COLO829 (cell line): Measurements from ENCODE around the gene ATP6V0A1.

Experiments used
- DNase-seq: peaks from one replicate; pipeline ENCODE4 v3.0.0; 2012; ENCODE audit warnings: low spot score

Gene ATP6V0A1

GRCh38 chr17:42518755-42519545 lies 60.3 kb downstream of the ATP6V0A1 start:
- no peak for DNase-seq

- DNase-seq: peak; percentile 95
Measured at GRCh38 chr17:42519546-42520491, 61.1 kb downstream of the ATP6V0A1 start.

DNA sequence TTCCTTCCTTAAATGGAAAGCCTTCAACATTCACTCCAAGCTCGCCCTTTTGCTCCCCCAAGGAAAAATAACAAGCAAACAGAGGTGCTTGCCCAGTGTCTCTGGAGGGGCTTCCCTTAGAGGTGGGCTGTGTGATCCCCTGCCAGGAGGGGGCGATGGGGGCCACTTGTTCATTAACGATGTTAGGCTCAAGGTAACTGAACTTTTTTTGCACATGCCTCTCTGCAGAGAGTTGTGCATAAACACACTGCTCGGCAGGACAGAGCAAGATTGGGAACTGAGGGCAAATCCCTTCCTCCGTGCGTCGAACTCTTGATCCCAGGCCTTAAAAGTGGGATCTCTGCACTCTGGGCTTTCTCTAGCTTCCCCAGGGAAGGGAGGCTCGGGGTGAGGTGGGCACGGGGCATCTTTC lies 61.9 kb downstream of the ATP6V0A1 start:
- DNase-seq: no peak

DNA sequence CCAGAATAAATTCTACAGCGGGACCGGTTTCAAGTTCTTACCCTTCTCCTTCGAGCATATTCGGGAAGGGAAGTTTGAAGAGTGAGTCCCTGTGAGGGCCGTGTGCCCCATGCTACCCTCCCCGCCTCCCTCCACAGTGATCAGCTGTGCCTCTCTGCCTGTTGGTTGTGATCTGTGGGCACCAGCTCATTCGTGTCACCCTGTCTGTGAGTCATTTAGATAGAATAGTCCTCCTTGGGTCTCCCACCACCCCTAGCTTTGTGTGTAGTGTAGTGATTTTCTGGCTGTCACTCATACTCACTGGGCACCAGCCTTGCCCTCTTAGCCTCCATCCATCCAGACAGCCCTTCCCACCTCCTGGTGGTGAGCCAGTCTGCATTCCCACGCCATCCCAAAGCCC lies 62.4 kb downstream of the ATP6V0A1 start:
- no peak for DNase-seq

- DNase-seq: no peak
Measured at GRCh38 chr17:42521666-42522262, 63.1 kb downstream of the ATP6V0A1 start.

DNA sequence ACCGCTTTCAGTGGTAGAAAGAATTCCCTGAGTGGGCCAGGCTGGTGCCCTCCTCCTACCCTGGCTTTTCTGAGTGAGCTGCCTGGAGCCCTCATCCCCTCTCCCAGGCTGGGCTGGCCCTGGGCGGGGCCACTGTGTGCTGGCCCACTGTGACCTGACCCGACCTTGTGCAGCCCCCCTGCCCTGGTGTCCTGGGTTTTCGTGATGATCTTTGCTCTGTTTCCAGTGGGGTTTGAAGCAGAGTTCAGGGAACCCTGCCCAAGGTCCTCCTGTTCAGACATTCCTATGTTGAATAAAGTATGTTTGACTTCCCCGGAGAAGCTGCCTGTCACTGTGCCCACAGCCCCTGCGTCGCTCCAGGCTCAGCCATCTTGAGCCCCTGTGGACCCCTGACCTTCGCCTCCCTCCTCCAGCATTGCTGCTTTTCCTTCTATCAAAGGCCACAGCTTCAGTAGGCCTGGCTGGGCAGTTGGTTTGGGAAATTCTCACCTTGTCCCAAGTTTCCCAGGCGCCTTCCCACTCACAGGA lies 63.6 kb downstream of the ATP6V0A1 start:
- no peak for DNase-seq

DNA sequence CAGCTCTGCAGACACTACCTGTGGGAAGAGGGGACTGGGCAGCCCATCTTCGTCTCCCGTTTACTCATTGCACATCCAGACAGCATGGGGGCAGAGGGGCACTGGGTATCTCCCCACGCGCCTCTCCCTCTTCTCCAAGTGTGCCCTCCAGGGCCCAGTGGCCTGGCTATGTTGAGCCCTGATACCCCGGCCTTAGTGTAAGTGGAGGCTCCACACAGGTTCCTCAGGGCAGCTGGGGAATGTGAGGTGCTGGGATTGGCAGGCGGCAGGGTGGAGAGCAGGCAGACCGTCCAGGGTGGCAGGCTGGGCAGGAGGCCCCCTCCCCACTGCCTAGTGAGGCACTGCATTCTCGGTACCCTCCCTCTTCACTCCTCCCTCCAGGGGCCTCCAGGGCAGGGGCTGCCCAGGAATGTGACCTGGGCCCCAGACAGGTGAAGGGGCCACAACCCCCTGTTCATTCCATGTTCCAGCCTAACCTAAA lies 64.2 kb downstream of the ATP6V0A1 start:
- DNase-seq: no peak

- no peak for DNase-seq
Measured at GRCh38 chr17:42525221-42525620, 66.5 kb downstream of the ATP6V0A1 start.

GRCh38 chr17:42526031-42526444 lies 67.4 kb downstream of the ATP6V0A1 start:
- DNase-seq: no peak

GRCh38 chr17:42527932-42528331 lies 69.3 kb downstream of the ATP6V0A1 start:
- no peak for DNase-seq

DNA sequence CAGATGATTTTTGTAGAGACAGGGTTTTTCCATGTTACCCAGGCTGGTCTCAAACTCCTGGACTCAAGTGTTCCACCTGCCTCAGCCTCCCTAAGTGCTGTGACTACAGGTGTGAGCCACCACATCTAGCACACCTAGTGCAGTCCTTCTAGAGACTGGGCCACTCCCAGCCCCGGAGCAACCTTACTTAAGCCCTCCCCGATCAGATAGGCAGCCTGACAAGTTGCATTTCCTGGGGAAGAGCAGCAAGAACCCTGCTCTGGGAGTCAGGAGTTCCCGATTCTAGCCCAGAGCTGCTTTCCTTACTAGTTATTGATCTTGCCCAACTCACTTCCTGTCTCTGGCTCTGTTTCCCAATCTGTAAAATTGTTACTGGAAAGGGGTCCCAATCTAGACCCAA lies 70.4 kb downstream of the ATP6V0A1 start:
- no peak for DNase-seq

GRCh38 chr17:42530952-42531454 lies 72.3 kb downstream of the ATP6V0A1 start:
- DNase-seq: no peak

DNA sequence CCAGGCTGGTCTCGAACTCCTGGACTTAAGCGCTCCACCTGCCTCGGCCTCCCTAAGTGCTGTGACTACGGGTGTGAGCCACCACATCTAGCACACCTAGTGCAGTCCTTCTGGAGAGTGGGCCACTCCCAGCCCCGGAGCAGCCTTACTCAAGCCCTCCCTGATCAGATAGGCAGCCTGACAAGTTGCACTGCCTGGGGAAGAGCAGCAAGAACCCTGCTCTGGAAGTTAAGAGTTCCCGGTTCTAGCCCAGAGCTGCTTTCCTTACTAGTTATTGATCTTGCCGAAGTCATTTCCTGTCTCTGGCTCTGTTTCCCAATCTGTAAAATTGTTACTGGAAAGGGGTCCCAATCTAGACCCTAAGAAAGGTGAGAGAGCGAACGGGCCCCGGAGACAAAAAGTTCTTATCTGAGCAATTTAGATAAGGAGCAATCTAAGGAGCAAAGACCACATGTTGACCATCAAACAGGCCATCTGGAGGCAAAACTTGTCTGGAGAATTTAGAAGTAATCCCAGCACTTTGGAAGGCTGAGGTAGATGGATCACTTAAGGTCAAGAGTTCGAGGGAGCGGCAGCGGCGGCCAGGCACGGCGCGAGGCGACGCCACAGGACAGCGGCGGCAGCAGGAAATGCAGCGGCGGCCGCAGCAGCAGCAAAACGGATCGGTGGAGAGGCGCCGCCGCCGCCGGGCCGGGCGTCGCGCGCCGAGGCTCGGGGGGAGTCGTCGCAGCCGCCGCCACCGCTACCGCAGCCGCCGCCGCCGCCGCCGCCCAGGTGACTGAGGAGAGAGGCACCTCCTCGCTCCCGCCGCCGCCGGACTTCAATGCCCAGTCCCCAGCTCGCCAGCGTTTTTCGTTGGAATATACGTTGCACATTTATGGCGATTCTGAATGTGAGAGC lies 73.0 kb downstream of the ATP6V0A1 start:
- no peak for DNase-seq

DNA sequence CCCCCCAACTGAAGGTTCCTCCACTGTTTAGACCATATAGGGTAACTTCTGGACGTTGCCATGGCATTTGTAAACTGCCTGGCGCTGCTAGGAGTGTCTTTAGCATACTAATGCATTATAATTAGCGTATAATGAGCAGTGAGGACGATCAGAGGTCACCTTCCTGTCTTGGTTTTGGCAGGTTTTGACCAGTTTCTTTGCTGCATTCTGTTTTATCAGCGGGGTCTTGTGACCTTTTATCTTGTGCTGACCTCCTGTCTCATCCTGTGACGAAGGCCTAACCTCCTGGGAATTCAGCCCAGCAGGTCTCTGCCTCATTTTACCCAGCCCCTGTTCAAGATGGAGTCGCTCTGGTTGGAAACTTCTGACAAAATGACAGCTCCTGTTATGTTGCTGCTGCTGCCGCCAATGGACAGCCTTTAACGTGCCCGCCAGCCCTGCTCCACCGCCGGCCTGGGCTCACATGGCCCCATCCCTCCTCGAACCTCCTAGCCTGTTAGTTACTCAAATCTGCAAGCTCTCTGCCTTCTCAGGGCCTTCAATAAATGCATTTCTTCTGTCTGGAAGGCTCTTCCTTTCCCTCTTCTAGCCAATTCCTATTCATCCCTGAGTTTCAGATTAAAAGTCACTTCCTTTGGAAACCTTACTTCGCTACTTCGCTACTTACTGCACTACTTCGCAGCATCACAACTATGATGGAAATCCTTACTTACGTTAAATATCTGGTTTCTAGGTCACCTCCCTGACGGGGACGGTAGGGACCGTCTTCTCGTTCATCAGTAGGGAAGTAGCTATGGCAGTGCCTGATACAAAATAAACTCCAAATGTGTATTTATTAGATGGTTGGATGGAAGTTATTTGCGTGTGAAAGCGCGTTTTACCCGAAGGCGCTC lies 76.7 kb downstream of the ATP6V0A1 start:
- DNase-seq: no peak

- DNase-seq: peak; percentile 95
Measured at GRCh38 chr17:42536048-42536371, 77.3 kb downstream of the ATP6V0A1 start, which contains the start of gene NAGLU. Gene NAGLU, plus strand, starts transcription at chr17:42536241. Its CDS starts 32 bp downstream, at chr17:42536273.

DNA sequence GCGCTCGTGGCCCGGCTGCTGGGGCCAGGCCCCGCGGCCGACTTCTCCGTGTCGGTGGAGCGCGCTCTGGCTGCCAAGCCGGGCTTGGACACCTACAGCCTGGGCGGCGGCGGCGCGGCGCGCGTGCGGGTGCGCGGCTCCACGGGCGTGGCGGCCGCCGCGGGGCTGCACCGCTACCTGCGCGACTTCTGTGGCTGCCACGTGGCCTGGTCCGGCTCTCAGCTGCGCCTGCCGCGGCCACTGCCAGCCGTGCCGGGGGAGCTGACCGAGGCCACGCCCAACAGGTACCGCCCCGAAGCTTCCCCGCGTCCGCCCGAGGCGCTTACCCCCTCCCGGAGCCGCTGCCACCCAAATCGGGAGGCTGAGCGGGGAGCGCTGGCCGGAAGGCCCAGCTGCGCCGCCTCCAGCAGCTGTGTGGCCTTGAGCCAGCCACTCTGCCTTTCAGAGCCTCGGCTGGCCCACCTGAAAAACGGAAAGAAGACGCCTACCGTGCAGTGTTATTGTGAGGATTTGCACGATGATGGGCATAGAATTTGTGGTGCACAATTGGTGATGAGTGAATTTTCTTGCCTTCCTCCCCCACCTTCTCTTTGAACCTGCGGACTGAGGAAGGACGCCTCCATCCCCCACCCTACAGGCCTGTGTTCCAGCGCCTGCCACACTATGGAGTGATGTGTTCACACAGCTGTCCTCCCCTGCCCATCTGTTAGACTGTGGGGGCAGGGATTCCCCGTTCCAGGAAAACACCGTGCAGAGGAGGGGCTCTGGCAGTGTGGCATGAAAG lies 77.9 kb downstream of the ATP6V0A1 start:
- peak; percentile 83 for DNase-seq

DNA sequence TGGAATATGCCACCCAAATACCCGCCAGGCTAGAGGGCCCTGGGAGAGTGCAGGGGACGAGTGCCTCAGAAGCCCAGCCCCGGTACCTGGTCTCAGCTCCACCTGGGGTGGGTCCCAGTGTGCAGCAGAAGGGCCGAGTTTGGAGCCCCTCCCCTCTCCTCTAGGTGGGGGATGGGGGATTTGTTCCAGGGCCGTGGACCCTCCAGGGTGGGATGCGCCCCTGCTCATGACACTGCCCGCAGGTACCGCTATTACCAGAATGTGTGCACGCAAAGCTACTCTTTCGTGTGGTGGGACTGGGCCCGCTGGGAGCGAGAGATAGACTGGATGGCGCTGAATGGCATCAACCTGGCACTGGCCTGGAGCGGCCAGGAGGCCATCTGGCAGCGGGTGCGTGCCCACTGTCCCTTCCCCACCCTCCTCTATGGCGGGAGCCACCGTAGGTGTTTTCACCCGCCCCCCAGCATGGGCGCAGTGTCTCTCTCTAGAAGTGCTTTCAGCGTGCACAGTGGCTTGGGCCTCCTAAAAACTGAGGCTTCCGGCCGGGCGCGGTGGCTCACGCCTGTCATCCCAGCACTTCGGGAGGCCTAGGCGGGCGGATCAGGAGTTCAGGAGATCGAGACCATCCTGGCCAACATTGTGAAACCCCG lies 78.6 kb downstream of the ATP6V0A1 start:
- DNase-seq: no peak

DNA sequence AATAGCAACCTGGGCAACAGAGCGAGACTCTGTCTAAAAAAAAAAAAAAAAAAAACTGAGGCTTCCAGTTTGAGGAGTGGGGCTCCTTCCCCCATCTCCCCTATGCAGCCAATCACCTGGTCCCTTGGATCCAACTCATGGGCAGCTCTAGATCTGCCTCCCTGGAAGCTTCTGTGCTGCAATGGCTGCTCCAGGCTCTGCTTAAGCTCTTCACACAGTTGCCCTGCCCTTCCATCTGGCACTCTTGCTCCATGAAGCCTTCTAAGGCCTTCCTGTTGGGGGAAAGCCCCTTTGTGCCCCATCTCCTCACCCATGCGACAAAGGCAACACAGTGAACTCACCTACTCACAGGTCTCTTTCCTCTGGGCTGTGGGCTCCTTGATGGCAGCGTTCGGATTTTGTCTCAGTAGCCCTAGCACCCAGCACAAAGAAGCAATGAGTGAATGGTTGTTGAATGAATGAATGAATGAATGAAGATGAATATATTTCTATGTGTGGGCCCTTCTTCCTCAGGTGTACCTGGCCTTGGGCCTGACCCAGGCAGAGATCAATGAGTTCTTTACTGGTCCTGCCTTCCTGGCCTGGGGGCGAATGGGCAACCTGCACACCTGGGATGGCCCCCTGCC lies 79.3 kb downstream of the ATP6V0A1 start:
- no peak for DNase-seq
